Measurements from ENCODE around the gene EVA1B. TPM values are rescaled to one million over a fixed set of nuclear protein-coding genes. Genes with fewer than 3 reads are reported as not detected.

EVA1B gene
- polyA plus RNA-seq, 3 donors, result 35.8 to 45.9 (median 41.8) TPM

GRCh38 chr1:36346741-36347370, 23.4 kb upstream of the EVA1B start:
- no peak for DNase-seq (ENCODE audit: low read depth in 3 of 3, low spot score in 2 of 3)

- no peak for DNase-seq (ENCODE audit: low read depth in 3 of 3, low spot score in 2 of 3)
Observed at GRCh38 chr1:36345353-36345752, 21.9 kb upstream of the EVA1B start.

GRCh38 chr1:36344395-36344680, 20.9 kb upstream of the EVA1B start:
- DNase-seq (ENCODE audit: low read depth in 3 of 3, low spot score in 2 of 3), result no peak

DNA sequence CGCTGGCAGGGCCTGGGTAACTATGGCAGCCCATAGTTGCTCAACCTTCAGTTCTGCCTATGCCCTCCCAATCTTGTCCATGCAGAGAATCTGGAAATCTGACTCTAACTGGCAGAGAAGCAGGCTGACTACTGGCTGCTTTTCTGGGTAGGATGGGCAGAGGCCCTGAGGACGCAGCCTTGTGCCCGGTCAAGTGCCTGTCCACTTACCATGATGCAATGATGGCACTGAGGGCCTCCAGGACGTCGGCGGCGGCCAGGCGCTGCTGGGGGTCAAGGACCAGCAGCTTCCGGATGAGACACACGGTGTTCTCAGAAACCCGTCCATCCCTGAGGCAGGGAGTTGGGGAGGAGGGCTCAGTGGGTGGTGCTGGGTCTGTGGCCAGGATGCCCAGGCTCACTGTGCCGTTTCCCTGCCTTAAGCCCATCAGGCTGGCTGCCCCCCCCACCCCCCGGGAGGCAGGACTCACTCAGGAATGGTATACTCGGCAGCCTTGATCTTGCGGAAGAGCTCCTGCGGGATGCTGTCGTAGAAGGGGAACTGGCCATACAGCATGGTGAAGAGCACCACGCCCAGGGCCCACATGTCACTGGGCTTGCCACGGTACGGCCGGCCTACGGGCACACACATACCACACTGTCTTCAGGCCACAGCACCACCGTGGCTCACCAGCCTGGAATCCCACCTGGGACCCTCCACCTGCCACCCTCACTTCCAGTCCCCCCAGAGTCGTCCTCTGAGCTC, 20.4 kb upstream of the EVA1B start:
- DNase-seq (ENCODE audit: low read depth in 3 of 3, low spot score in 2 of 3), result no peak

DNA sequence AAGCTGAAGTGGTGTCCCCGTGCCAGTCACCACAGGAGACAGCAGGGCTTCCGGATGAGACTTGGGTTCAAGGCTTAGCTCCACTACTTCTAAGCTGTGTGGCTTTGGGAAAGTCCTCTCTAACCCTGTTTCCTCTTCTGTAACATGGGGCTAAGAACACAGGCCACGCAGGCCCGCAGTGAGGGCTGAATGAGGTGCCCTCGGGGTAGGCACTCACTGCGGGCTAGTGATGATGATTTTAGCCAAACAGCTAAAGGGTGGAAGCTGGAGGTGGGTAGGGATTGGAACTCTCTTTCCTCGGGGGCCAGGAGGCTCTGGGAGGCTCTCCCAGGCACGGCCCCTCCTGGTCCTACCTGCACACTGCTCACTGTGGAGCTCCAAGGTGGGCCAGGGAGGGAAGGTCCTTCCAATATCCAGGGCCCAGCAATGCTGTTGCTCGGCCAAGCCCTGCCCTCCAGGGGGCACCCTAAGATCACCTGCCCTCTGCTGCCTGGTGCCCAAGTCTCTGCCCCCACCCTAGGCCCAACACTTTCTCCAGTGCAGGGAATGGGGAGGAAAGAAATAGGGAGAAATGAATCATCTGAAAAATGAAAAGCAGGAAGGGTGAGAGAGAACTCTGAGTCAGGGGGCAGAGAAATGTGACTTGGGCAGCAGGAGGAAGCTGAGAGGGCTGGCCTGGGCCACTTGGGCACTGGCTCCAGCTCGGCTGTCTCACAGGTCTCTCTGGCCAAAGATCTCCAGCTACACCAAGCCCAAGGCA, 19.2 kb upstream of the EVA1B start:
- DNase-seq (ENCODE audit: low read depth in 3 of 3, low spot score in 2 of 3), result no peak

GRCh38 chr1:36341626-36342320, 18.3 kb upstream of the EVA1B start:
- DNase-seq (ENCODE audit: low read depth in 3 of 3, low spot score in 2 of 3), result no peak

GRCh38 chr1:36339615-36340014, 16.2 kb upstream of the EVA1B start:
- no peak for DNase-seq (ENCODE audit: low read depth in 3 of 3, low spot score in 2 of 3)

GRCh38 chr1:36339215-36339614, 15.8 kb upstream of the EVA1B start:
- no peak for DNase-seq (ENCODE audit: low read depth in 3 of 3, low spot score in 2 of 3)

- DNase-seq (ENCODE audit: low read depth in 3 of 3, low spot score in 2 of 3), result no peak
Observed at GRCh38 chr1:36337830-36338229, 14.4 kb upstream of the EVA1B start.

DNA sequence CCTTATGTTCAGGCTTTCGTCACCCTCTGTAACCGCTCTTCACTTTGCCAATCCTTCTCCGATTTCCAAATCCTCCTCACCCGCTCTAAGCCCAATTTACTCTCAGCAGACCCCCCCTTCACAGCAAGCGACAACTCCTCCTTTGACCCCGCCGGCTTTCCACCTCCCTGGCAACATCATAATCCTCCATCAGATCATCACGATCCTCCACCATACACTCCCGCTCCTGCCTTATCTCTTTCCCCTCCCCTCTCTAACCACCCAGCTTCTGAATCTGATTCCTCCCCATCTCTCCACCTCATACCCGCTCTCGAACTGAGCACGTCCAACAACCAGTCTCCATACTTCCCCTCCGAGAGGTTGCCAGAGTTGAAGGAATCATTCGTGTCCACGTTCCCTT, 7.5 kb upstream of the EVA1B start:
- DNase-seq (ENCODE audit: low read depth in 3 of 3, low spot score in 2 of 3), result no peak

- no peak for DNase-seq (ENCODE audit: low read depth in 3 of 3, low spot score in 2 of 3)
Observed at GRCh38 chr1:36329817-36330216, 6.4 kb upstream of the EVA1B start.

DNA sequence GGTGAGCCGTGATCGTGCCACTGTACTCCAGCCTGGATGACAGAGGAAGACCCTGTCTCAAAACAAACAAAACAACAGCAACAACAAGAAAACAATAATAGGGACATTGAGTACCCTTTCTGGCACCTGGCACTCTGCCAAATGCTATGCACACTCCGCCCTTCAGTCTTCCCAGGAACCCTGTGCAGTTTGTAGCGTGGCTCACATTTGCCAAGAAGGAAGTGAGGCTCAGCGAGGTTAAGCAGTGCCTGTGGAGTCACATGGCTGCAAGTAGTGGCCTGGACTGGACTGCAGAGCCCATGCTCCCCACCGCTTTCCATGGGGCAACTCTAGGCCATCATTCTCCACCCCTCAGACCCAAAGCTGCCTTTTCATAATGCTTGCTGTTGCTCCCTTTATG, 5.3 kb upstream of the EVA1B start:
- DNase-seq (ENCODE audit: low read depth in 3 of 3, low spot score in 2 of 3), result no peak

DNA sequence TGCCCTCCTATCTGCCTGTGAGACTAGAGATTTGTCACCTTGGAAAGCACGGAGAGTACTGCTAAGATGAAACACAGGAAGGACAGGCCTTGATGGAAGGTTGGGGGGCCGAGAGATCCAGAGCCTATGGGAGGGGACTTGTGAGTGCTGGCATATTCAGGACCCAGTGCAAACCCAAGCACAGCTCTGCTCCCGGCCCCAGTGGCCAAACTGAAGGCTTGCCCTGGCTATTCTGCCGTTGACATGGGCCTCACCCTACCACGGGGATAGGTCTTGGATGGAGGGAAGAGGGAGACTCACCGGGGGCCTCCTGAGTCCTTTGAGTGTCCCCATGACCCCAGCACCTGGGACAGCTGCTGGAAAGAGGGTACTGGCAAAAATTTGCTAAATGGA, 4.6 kb upstream of the EVA1B start:
- no peak for DNase-seq (ENCODE audit: low read depth in 3 of 3, low spot score in 2 of 3)

DNA sequence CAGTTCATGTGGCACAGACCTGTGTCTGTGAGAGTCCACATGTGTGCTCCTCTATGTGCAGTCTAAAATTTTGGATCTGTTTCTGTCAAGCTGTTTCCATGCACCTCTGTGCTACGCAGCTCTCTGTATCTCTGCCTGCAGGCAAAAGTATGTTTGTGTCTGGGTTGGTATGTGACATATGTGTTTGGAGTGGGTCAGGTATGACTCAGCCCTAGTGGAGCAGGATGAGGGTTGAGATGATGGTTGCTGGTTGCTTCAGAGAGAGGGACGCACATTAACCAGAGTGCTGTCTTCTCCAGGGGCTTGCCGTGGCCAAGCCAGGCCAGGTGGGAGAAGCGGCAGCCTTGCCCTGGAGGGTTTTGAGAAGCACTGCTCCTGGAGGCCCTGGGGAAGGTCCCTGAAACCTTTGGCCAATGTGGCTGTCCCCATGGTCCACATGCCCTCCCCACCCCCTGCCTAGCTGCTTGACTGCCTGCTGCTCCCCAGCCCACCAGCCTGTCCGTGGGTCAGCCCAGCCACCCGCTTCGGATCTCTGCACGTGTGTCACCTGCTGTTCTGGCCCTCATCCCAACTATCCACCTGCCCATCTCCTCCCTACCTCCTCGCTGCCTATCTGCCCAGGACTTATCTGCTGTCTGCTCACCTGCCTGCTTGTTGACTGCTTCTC, 4.1 kb upstream of the EVA1B start:
- no peak for DNase-seq (ENCODE audit: low read depth in 3 of 3, low spot score in 2 of 3)

- no peak for DNase-seq (ENCODE audit: low read depth in 3 of 3, low spot score in 2 of 3)
Observed at GRCh38 chr1:36326499-36326898, 3.1 kb upstream of the EVA1B start.

DNA sequence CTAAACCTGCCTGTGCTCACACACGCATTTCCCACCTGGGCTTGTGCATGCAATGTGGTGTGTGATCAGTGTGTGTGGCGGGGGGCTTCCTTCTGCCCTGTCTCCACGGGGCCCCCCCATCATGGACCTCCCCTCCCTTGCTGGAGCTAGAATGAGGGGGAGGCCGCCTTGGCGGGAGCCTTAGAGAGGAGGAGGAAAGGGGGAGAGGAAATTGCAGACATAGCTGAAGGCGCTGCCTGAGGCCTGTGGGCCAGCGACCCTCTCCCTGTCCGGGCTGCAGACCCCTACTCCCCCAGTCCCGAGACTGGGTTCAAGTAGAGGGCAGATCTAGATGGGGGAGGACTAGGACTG, 883 bp upstream of the EVA1B start:
- DNase-seq (ENCODE audit: low read depth in 3 of 3, low spot score in 2 of 3), result no peak

DNA sequence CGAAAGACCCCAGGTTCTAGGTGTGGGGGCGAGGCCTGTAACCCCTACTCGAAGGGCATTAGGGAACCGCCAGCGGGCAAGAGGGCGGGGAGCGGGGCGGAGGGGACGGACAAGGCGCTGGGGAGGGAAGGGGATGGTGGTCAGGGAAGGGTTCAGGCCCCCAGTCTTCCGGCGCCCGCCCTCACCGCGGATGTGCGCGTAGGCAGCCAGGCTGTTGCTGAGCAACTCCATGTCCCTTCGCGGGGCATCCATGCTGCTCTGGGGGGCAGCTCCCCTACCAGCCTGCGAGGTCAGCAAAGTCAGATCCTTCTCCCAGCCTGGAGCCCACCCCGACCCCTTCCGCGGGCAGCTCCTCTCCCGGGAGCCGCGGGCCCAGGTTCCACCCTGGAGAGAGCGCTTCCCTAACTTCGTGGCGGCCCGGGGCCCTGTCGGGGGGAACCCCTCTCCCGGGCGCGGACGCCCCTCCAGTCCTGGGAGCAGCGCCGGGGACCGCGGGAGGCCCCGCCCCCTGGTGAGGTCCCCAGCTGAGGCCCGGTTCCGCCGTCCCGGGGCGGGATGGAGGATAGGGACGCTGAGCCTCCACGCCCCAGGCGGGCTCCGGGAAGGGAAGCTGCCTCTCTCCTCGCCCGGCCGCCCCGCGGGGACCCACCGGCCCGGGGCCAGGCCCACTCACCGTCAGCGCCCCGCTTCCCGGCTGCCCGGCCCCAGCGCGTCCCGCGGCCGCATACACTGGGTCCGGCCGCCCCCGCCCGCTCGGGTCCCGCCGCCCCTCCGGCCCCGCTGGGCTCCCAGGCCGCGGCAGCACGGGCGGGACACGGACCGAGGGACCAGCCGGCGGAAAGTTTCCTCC, 434 bp downstream of the EVA1B start:
- no peak for DNase-seq (ENCODE audit: low read depth in 3 of 3, low spot score in 2 of 3)

DNA sequence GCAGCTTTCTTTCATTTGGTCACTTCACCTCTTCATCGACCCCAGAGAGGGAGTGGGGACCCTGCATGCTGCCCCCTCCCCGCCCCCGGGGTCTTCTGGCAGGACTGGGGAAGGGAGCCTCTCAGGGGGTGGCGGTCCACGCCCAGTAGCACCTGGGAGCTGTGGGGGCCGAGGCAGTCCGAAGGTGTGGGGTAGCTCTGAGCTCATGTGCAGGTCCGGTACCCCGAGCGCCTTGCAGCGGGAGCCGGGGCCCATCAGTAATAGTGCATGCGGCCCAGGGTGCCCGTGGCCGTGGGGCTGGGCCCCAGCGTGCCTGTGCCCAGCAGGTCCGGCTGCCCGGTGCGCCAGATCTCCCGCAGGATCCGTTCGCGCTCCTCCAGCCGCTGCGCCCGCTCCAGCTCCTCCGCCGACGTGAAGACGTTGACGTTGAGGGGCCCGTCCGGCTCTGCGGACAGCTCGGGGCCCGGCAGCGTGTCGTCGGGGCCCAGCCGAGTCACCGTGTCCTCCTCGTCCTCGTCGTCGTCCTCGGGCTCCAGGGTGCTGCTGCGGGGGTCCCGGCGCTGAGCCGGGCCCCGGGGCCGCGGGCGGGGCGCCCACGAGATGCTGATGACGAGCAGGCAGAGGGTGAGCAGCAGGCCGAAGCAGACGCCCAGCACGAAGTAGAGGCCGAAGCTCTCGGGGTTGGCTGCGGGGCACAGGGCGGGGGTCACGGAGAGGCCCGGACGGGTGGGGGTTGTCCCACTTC, 1.2 kb downstream of the EVA1B start:
- no peak for DNase-seq (ENCODE audit: low read depth in 3 of 3, low spot score in 2 of 3)
